Left colon (tissue), 2 donors: ENCODE measurements around the gene NDUFV1. TPM values are rescaled to one million over a fixed set of nuclear protein-coding genes. Genes with fewer than 3 reads are reported as not detected.
"Not testable (repeated sequence)": the region's sequence is repeated elsewhere in the genome, so short reads cannot be mapped to it uniquely, and the experiment has no call there.

ENCODE experiments used
- ATAC-seq: fragments of 200-7000 bp; cut with Tn5 transposase; one replicate; pipeline ENCODE4 v1.9.1; 2020; ENCODE audit warnings: mild to moderate bottlenecking, moderate library complexity
- DNase-seq, 2 donors: peaks; one replicate each; pipeline ENCODE4 v3.0.0-alpha.2; 2020
- intact Hi-C, 2 donors: fragments of 100-400 bp; cut with DNase I in 1 of 2; cut with micrococcal nuclease in 1 of 2; formaldehyde crosslinking; loops; one replicate each; pipeline versions ENCODE4 v1.11.2 to v1.14.0; 2022; cut with DNase I, micrococcal nuclease
- total RNA-seq, 2 donors: library from RNA; stranded (reverse); fragmentation: NEBNext Ultra II Directional; extraction: Animal tissue kit (Norgen Biotek cat#: 25700); gene quantifications; one replicate each; pipeline ENCODE4 v1.2.1, GENCODE V29; 2021
- donor health status: DM: no; HTN: no; CAD: no.
- donor health status: DM: yes; HTN: yes; CAD: no.

NDUFV1 gene
- total RNA-seq, 2 donors from 2014 or later: 292 to 377 TPM

DNA sequence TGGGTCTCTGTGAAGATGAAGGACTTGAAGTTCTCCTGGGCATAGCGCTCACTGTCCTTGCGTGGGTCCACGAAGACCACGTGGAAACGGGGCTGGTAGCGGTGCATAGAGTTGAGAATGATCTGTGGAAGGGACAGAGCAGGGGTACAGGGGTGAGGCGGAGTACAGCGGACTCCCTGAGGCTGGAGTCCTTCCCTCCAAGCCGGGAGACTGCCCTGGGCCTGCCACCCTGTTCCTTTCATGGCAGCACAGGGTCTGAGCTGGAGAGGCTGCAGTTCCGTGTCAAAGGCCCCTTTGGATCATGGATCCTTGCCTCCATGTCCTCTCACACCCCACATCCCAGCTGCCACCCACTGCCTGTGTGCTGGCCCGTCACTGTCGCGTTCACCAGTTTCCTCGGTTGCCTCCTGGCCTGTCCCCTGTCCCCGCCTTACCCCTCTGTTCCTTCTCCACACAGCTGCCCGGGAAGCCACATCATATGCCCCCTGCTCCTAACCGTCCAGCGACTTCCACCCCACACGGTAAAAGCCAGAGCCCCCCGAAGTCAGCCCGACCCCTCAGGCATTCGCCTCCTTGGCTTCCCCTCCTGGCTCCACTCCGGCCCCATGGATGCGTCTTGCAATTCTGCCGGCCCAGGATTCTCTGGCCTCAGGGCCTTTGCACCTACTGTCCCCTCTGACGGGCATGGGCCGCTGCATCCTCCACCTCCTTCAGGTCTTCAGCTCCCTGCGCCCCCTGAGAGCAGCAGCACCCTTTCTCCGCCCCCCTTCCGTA, 26.4 kb downstream of the NDUFV1 start:
- DNase-seq (no peak), ATAC-seq (no peak)
- intact Hi-C loops: no loop called here

- intact Hi-C loops: no loop called here
- ATAC-seq (no peak), DNase-seq (peak in 1 of 2 donors; percentile 39)
These were observed 27.1 kb downstream of the NDUFV1 start for GRCh38 chr11:67633758-67634365.

DNA sequence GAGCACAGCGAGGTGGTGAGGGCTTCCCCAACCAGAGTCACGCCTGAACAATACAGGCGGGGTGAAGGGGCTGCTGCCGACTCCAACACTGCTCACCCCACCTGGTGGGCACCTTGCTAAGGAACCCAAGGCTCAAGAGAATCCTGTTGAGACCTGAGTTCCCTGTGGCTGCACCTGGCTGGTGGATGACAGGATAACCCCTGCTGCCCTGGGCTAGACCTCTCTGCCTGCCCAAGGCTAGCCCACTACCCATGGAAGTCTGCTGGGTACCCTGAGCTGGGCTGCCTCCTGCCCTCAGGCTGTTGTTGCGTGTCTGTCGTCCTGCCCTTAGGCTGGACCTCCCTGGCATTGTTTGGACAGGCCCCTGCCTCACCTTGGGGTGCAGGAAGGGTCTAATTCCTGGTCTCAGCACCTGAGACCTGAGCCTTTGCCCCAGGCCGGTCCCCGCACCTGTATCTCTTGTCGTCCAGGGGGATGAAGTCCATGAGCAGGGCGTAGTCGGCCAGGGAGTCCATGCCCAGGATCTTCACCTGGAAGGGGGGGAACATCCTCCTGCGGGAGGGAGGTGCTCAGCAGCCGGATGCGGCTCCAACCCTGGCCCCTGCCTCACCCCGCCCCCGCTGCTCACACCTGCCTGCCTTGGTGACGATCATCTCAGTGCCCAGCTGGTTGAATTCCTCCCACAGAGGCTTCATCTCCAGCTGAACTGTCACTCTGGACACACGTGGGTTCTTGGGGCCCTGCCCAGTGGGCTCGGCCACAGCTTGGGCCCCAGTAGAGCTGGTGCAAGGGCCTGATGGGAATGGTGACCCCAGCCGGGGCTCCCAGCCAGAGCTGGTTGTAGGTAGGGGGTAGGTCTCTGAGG, 27.9 kb downstream of the NDUFV1 start:
- DNase-seq (peak; percentile 63 to 87), ATAC-seq (peak; percentile 12)
- intact Hi-C loops: no loop called here

GRCh38 chr11:67635231-67635521, 28.4 kb downstream of the NDUFV1 start:
- ATAC-seq: no peak
- intact Hi-C loops: no loop called here

DNA sequence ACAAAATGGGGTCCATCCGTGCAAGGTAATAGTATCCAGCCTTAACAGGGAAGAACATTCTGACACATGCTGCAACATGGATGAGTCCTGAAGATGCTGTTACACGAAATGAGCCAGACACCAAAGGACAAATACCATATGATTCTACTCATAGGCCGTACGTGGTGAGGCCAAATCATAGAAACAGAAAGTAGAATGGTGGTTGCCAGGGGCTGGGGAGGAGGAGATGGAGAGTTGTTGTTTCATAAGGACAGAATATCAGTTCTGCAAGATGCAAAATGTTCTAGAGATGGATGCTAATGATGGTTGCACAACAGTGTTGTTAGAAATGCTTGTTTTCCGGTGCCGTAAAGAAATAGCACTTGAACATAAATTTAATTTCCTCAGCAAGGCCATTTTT, 30.2 kb downstream of the NDUFV1 start:
- intact Hi-C loops: no loop called here
- ATAC-seq (no peak), DNase-seq (no peak)

More at GRCh38 chr11:67635231-67635521, 28.4 kb downstream of the NDUFV1 start:
- no peak for DNase-seq

GRCh38 chr11:67637441-67637840, 30.7 kb downstream of the NDUFV1 start:
- ATAC-seq, intact Hi-C loops: not testable (repeated sequence)
- peak in 1 of 2 donors; percentile 29 for DNase-seq

DNA sequence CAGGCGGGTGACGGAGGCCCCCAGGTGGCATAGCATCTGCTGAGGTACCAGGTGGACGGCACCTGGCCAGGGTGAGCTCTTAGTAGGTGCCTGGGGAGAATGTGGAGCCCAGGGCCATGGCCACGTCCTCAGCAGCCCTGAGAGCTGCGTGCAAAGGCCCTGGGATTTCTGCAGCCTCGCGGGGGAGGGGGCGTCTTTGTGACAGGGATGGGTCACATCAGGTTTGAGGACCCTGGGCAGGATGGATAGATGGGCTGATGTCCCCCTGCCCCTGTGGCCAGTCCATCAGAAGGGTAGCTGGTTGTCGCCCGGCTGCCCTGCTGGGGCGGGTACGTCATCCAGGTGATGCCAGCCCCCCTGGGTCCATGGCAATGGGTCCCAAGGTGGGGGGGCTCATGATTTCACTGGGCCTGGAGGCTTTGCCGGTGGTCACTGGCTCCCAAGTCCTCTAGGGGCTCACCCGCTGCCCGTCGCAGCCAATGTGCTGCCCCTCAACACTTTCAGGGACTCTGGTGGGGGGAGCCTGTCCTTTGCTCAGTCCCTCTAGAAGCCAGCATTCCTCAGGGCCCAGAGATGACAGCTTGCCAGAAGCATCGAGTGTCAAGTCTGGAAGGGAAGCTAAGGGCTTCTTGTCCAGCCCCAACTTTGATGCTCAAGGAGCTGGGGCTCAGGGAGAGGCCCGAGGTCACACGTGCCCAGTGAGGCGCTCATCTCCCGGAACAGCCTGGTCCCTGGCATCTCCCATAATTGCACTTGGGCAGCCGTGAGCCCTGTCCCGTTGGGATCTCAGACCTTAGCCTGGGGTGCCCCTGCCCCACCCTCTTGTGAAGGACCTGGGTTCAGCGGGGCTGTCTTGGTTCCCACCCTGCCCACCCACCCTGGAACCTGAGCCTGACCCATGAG, 32.0 kb downstream of the NDUFV1 start:
- DNase-seq: peak in 1 of 2 donors; percentile 14

DNA sequence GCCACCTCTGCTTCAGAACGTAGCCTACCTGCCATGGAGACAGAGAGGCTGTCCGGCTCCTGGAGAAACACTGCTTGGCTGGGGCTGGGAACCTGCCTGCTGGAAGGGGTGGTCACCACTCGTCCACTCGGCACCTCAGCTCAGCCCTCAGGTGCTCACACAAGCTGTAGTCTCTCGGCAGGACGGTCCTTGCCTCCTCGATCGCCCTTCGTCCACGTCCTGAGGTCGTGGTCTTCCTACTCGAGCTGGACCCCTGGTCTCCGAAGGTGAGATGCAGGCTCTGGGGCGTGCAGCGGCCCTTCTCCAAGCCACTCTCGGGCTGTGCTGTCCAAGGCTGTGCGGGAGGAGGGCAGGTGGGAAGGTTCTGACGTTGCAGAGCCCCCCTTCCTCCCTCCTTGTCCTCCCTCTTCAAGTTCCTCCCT, 32.7 kb downstream of the NDUFV1 start, which contains the start of gene TBX10:
Gene TBX10 (minus strand): TSS at position 326 of the 422 bp plus-strand sequence. CDS start 291 bp downstream, at position 35.
- intact Hi-C loops: no loop called here
- DNase-seq (no peak), ATAC-seq (no peak)

More for the DNA sequence above, 32.0 kb downstream of the NDUFV1 start:
- intact Hi-C loops: no loop called here
- ATAC-seq: no peak

- ATAC-seq (peak; percentile 77), DNase-seq (peak in 1 of 2 donors; percentile 84)
- intact Hi-C loops: no loop called here
These were observed 33.5 kb downstream of the NDUFV1 start for GRCh38 chr11:67640021-67640757.

- DNase-seq: no peak
- ATAC-seq: no peak
- intact Hi-C loops: no loop called here
These were observed 34.1 kb downstream of the NDUFV1 start for GRCh38 chr11:67640758-67641337.

- intact Hi-C loops: no loop called here
- ATAC-seq (no peak), DNase-seq (no peak)
These were observed 34.8 kb downstream of the NDUFV1 start for GRCh38 chr11:67641338-67642172.

DNA sequence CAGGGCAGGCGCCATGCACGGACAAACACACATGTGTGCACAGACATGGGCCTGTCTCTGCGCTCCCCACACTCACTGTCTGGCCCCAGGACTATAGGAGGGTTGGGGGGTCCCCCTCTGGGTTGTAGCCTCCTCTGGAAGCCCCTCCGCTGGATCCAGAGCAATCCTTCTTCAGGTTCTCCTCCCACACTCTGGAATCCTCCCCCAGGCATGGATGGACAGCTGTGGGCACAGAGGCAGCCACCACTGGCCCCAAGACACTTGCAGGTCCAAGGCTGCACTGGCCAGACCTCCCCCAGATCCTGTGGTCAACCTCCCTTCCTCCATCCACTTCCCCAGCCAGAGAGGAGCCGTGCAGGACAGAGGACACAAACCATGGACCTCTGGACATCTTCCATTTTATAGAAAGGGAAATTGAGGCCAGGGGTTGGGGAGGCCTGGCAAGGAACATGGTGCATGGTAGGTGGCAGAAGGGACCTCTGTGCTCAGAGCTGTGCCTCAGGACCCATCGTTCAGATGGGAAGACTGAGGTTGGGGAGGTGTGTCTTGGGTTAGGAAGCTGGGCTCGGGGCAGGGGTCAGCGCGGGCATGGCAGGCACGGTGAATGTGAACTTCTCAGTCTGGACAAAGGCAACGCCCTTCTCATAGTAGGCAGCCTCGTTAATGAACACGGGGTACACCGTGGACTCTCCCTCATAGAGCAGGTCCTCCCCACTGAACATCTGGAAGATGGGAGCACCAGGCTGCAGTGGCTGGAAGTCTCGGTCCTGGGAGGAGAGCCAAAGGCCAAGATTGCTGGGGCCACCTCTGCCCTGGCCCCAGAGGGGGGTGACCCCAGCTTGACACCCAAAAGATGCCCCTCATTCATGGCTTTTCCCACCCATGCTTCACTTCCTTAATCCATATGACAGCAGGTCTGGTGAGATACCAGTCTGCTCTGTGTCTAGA, 35.7 kb downstream of the NDUFV1 start:
- ATAC-seq (no peak), DNase-seq (no peak)
- intact Hi-C loops: no loop called here

DNA sequence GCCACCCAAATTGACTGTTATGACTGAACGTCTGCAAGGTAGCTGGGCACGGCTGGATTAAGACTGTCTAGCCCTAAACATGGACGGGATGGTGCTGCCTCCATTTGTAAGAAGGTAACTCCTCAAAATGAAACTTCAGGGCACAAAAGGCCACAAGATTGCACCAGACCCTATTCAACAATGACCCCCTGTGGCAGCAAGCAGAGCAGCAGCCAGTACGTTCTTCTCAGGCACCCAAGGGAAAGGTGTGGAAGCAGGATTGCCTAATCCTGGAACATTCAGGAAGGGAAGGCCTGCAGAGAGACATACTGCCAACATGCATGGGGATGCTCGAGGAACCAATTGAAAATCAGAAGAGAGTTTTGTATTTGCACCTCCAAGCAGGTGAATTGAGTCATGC, 37.3 kb downstream of the NDUFV1 start:
- no peak for ATAC-seq
- DNase-seq: no peak

GRCh38 chr11:67644472-67645418, 38.0 kb downstream of the NDUFV1 start:
- intact Hi-C loops: no loop called here
- ATAC-seq: no peak
- DNase-seq: no peak

More for the DNA sequence above, 37.3 kb downstream of the NDUFV1 start:
- intact Hi-C loops: no loop called here
